Transverse colon (tissue), 4 donors: ENCODE measurements around the gene WWOX.
A peak's percentile ranks its signal among the peaks of the same experiment; 100 is the strongest.

Experiments used
- POLR2AphosphoS5 ChIP-seq, 3 donors: sonication (generic); formaldehyde crosslinking; IDR thresholded peaks; one replicate each; pipeline ENCODE4 v1.6.1; 2016; ENCODE audit warnings: antibody characterized with exemption in 3 of 3
- TF ChIP-seq, protein P1 (sequence below), 5 experiments: fragments of 200-600 bp in 3 of 5; fragments of 450-650 bp in 2 of 5; sonication (generic) in 3 of 5; IDR thresholded peaks; 1 replicate in 2 of 5; 2 replicates in 3 of 5; pipeline ENCODE4 v1.5.1; 2016 to 2017; ENCODE audit warnings: antibody characterized with exemption in 5 of 5, inconsistent platforms in 3 of 5, mild to moderate bottlenecking in 2 of 5, moderate library complexity in 1 of 5

DNA sequence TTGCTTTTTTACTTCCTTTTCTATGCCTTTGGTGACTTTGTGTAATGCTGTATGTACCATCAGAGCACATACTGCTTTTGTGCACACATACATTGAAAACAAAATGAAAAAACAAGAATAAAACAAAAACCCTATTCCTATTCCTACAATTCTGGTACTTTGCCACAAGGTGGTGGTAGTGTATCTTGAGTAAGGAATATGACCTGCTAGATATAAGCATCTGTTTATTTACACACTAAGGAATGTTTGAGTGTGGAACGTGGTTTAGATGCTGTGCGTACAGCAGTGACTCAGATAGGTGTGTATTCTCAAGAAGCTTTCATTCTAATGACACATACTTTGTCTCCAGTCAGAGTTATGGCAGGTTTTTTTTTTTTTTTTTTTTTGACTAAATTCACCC is 606.2 kb downstream of the WWOX start:
- TF ChIP-seq, protein P1, sequence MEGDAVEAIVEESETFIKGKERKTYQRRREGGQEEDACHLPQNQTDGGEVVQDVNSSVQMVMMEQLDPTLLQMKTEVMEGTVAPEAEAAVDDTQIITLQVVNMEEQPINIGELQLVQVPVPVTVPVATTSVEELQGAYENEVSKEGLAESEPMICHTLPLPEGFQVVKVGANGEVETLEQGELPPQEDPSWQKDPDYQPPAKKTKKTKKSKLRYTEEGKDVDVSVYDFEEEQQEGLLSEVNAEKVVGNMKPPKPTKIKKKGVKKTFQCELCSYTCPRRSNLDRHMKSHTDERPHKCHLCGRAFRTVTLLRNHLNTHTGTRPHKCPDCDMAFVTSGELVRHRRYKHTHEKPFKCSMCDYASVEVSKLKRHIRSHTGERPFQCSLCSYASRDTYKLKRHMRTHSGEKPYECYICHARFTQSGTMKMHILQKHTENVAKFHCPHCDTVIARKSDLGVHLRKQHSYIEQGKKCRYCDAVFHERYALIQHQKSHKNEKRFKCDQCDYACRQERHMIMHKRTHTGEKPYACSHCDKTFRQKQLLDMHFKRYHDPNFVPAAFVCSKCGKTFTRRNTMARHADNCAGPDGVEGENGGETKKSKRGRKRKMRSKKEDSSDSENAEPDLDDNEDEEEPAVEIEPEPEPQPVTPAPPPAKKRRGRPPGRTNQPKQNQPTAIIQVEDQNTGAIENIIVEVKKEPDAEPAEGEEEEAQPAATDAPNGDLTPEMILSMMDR (IDR thresholded peaks at IDR 0.05): peak; percentile 37 to 72 (median 52)
- TF ChIP-seq POLR2AphosphoS5 (IDR thresholded peaks at IDR 0.05): no peak
